Measurements from ENCODE around the gene HS3ST3A1.

HS3ST3A1 gene

DNA sequence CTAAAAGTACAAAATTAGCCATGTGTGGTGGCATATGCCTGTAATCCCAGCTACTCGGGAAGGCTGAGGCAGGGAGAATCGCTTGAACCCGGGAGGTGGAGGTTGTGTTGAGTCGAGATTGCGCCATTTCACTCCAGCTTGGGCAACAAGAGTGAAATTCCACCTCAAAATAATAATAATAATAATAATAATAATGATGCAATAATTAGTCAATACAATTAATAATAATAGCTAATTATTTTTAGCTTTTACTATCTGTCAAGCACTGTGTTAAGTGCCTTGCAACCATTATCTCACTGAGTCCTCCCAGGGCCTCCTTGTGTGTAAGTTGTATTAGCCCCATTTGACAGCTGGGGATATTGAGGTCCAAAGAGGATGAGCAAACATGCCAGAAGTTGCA, 14.3 kb upstream of the HS3ST3A1 start:
- Mint-ChIP-seq H3K4me3 (no peak overlapping the region), H3K9me3 (peaks cover 5% of the 10 kb centered on the region), H3K27ac (no peak overlapping the region), H3K27me3 (peaks cover 8% of the 10 kb centered on the region), H3K4me1 (no peaks in the 10 kb centered on the region), H3K36me3 (no peaks in the 10 kb centered on the region)
- ATAC-seq = no peak

DNA sequence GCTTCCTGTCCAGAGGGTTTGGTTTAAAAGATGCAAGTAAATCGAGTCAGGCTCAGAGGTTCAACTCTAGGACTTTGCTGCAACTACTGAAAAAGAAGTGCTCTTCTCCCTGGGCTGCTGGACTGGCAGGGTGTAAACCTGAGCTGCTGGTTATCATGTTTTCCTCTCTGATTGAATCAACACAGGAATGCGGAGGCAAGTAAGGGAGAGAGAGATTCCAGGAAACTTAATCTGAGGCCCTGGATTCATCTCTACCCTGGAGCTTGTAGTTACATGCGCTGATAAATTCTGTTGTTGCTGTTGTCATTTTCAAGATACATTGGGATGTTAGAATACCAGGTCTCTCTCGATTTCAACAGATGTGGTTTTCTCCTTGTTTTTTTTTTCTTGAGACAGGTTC, 8.2 kb upstream of the HS3ST3A1 start:
- Mint-ChIP-seq H3K4me3 (no peak overlapping the region), H3K9me3 (peaks cover 4% of the 10 kb centered on the region), H3K4me1 (no peaks in the 10 kb centered on the region), H3K36me3 (no peaks in the 10 kb centered on the region), H3K27me3 (peaks cover 36% of the 10 kb centered on the region), H3K27ac (no peak overlapping the region)
- ATAC-seq = no peak

DNA sequence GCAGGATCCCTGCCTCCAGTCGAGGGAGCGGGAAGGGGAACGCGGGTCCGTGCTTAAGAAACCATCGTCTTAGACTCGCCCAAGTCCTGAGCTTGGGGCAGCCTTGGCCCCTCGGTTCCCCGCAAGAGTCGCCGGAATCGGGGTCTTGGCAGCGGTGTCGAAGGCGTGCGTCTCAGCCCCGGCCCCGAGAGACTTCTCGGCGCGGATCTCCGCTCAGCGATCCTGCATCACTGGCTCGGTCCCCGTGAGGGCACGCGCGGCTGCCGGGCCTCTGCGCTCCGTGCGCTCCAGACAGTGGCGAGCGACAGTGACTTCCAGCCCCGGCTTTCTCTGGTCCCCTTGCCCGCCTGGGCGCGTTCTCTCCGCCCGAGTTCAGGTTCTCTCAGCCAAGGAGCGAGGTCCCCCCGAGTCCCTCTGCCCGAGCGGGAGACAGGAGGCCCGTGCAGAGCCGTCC, 380 bp downstream of the HS3ST3A1 start:
- no peak overlapping the region for H3K4me3 Mint-ChIP-seq
- H3K36me3 Mint-ChIP-seq = no peaks in the 10 kb centered on the region
- no peak overlapping the region for H3K27ac Mint-ChIP-seq
- ATAC-seq = no peak
- H3K27me3 Mint-ChIP-seq = peaks cover 72% of the 10 kb centered on the region
- no peaks in the 10 kb centered on the region for H3K9me3 Mint-ChIP-seq
- H3K4me1 Mint-ChIP-seq = peaks cover 11% of the 10 kb centered on the region

DNA sequence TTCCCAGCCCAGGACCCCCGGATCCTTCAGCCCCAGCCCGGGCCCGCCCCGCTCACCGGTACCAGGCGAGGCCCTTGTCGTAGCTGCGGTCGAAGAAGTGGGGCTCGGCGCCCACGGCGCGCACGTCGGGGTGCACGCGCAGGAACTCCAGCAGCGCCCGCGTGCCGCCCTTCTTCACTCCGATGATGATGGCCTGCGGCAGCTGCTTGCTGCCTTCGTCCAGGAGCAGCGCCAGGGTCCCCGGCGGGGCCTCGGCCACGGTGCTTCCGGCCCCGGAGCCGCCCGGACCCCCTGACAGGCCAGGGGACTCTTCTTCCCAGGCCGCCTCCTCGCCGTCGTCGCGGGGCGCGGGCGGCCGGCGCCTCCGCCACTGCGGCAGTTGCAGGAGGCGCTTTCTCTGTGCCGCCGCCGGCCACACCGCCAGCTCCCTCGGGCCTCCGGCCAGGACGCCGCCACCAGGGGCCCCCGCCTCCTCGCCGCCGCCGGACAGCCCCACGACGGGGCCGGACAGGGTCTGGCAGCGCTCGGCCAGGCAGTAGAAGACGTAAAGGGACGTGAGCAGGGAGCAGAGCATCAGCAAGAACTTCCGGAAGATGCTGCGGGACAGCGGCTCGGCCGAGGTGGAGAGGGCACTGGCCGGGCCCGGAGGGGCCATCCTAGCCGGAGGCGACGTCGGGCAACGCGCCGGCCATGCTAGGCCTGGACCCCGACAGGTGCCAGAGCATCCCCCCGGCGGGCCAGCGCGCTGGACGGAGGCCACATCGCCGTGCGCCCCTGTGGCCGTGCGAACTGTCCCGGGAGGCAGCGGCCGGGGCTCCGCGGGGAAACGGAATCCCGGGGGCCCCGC, 1.0 kb downstream of the HS3ST3A1 start:
- Mint-ChIP-seq H3K4me3 (no peak overlapping the region), H3K9me3 (no peaks in the 10 kb centered on the region), H3K27me3 (peaks cover 72% of the 10 kb centered on the region), H3K4me1 (peaks cover 11% of the 10 kb centered on the region), H3K36me3 (no peaks in the 10 kb centered on the region), H3K27ac (no peak overlapping the region)
- ATAC-seq = no peak

DNA sequence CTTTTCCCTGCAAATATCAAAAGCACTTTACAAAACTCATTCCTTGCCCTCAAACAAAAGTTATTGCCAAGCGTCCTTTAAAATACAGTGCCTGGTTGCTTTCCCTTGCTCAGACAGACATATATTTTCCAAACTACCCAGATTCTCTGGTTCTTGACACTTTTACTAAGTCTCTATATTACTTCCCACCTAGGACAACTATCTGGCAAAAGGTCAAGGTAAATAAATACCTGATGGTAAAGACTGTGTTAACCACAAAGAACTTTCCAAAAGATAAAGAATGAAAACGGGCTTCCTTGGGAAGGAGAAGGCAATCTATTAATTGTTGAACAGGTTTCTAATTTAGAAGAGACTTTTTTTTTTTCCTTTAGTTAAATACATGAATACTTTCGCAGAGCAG, 1.9 kb downstream of the HS3ST3A1 start:
- Mint-ChIP-seq H3K36me3 (no peaks in the 10 kb centered on the region), H3K27ac (no peak overlapping the region), H3K27me3 (peaks cover 72% of the 10 kb centered on the region), H3K4me3 (no peak overlapping the region), H3K4me1 (peaks cover 11% of the 10 kb centered on the region), H3K9me3 (no peaks in the 10 kb centered on the region)
- ATAC-seq = no peak

DNA sequence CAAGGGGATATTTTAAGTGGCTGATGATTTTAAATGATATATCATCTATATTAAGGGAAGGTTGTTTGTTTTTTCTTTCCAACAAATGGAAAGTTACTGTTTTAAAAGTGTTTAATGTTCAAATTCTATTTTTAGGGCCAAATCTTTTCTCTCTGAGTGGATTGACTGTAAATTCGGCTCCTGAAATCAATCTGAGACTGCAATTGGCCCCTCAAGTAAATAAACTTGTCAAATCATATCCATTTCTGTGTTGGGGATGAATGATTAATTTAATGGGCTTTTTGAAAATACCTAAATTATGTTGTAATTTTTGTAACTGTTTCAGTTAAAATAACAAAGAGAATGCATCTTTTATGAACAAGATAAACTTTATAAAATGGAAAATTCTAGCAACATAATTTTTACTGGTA, 2.6 kb downstream of the HS3ST3A1 start:
- no peaks in the 10 kb centered on the region for H3K36me3 Mint-ChIP-seq
- H3K27ac Mint-ChIP-seq = no peak overlapping the region
- no peak overlapping the region for H3K4me3 Mint-ChIP-seq
- no peaks in the 10 kb centered on the region for H3K9me3 Mint-ChIP-seq
- H3K27me3 Mint-ChIP-seq = peaks cover 72% of the 10 kb centered on the region
- no peak for ATAC-seq
- H3K4me1 Mint-ChIP-seq = peaks cover 11% of the 10 kb centered on the region

DNA sequence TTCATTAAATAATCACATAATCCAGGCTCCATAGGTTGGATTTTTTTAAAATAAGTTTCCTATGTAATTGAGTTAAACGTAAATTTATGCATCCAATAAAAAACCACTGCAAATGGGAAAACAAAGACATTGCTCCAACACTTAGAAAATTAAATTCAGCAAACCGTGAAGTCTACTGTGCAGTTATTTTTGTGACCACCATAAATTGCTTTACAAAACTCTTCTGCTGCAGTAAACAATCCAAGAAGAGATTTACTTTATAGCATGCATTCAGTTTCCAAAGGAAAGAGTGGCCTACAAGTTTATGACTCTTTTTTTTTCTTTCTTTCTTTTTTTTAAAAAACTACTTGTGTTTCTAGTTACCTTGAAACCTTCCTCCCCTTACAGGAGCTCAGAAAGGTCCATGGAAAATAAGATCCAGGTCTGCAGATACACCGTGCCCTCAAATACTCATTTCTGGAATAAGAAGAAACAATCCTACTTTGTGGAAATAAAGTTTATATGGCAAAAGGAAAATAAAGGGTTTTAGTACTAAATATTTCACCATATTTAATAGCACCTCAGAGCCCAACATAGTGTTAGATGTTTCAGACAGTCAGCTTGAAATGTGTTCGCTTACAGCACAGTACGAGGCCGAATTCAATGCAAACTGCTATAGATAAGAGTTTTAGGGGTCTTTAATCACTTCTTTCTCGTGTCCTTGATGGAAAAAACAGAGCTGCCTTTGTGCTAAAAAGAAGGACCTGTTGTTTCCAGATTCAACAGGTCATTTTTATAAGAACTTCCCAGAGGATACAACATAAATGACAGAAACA, 3.2 kb downstream of the HS3ST3A1 start:
- H3K27ac Mint-ChIP-seq = no peak overlapping the region
- H3K36me3 Mint-ChIP-seq = no peaks in the 10 kb centered on the region
- peaks cover 11% of the 10 kb centered on the region for H3K4me1 Mint-ChIP-seq
- H3K9me3 Mint-ChIP-seq = no peaks in the 10 kb centered on the region
- no peak for ATAC-seq
- no peak overlapping the region for H3K4me3 Mint-ChIP-seq
- peaks cover 72% of the 10 kb centered on the region for H3K27me3 Mint-ChIP-seq

DNA sequence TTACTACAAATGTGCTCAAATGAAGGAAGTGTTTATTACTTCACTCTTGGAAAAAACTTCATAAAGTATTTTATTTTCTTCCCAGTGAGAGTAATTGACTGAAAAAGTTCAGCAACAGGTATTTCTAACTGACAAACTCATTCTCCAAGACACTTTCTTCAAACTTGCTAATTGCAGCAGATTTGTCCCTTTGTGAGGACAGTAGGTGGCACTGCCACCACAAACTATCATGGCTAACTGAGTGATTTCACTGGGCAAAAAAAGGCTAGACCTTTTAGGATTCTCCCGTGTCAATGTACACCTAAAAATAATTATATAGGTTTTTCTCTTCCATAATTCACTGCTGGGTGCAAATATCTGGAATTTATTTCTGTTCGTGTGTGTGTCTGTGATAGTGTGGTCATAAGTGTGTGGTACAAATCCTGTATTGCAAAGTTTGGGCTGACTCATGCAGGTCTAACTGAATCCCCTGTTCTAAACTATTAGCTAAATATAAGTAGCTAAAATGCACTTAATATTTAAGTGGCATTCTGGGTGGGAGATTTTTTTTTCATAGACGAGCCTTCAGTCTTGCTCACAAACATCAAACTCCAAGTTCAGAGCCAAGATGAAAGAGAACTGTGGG, 3.9 kb downstream of the HS3ST3A1 start:
- Mint-ChIP-seq H3K4me3 (no peak overlapping the region), H3K27ac (no peak overlapping the region), H3K9me3 (no peaks in the 10 kb centered on the region), H3K4me1 (peaks cover 9% of the 10 kb centered on the region), H3K27me3 (peaks cover 67% of the 10 kb centered on the region), H3K36me3 (no peaks in the 10 kb centered on the region)
- ATAC-seq = no peak

DNA sequence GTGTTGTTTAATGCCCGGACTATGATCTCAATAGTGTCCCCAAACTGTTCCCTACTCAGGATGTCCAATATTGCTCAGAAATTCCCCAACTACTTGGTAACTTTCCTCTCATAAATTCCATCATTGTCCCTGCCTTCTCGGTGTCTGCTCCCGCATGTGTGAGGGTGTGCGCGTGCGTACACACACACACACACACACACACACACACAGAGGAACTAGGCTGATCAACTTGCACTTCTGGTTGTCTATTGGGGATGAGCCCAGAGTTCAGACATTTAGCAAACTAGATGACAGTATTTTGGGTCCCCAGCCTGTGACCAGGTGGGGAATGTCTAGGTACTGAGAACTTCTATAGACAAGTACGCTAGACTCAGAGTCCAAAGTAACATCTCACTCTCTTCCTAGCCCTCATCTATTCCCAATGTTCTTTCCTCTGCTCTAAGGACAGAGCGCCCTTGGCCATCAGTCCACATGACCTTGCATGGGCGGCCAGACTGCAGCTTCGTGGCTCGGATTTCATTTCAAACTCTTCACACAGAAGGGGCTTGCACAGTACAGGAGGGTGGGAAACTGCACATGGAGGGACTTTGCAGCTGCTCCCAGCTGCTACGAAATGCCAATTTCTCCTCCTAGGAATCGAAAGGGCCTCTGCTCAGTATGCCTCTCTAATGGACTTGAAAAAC, 5.3 kb downstream of the HS3ST3A1 start:
- H3K4me1 Mint-ChIP-seq = no peaks in the 10 kb centered on the region
- H3K9me3 Mint-ChIP-seq = no peaks in the 10 kb centered on the region
- no peaks in the 10 kb centered on the region for H3K36me3 Mint-ChIP-seq
- H3K27ac Mint-ChIP-seq = no peak overlapping the region
- H3K4me3 Mint-ChIP-seq = no peak overlapping the region
- H3K27me3 Mint-ChIP-seq = peaks cover 59% of the 10 kb centered on the region
- ATAC-seq = no peak

DNA sequence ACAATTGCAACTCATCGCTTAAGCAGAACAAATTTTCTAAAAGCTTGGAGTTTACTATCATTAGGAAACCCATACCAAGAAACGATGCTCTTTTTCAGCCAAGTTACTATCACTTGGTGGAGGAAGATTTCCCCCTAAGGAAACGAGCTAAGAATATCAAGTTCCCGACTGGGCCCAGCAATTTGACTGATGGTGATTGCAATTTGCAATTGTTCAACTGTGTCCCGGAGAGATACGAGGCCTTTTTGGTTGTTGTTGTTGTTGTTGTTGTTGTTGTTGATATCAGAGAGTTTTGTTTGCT, 6.2 kb downstream of the HS3ST3A1 start:
- Mint-ChIP-seq H3K4me3 (no peak overlapping the region), H3K9me3 (no peaks in the 10 kb centered on the region), H3K27me3 (peaks cover 65% of the 10 kb centered on the region), H3K4me1 (no peaks in the 10 kb centered on the region), H3K27ac (no peak overlapping the region), H3K36me3 (no peaks in the 10 kb centered on the region)
- no peak for ATAC-seq

DNA sequence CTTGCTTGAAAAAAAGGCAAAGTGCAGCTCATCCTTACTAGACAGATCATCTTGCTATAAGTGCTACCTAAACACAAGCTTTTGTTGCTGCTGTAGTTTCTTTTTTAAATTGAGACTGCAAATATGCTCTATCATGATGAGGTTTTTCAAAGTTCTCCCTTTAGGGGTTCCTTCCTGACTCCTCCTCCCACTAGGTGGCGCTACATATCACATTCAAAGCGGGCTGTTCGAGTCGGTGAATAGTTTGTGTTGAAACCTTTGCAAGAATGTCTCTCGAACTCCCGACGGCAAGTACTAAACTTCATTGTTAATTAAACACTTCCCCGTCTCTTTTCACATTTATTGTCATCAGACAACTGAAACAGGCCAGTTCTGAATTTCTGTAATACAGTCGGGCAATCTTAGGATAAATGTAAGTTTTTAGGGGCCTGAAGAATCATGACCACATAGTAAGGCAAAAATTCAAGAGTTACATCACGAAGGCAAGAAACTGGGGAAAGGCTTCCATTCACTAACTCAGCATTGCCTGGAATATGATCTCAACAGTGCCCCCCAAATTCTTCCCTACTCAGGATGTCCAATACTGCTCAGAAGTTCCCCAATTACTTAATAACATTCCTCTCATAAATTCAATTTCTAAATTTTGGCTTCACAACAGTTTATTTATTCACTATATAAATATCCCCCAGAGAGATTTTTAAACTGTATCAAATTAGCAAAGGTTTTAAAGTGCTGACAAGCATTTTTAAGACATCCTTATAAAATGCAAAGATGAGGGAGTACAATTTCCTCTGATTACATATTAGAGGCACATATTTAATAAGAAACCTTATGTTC, 6.7 kb downstream of the HS3ST3A1 start:
- Mint-ChIP-seq H3K9me3 (no peaks in the 10 kb centered on the region), H3K36me3 (no peaks in the 10 kb centered on the region), H3K27me3 (peaks cover 60% of the 10 kb centered on the region), H3K4me3 (no peak overlapping the region), H3K27ac (no peak overlapping the region), H3K4me1 (no peaks in the 10 kb centered on the region)
- no peak for ATAC-seq

DNA sequence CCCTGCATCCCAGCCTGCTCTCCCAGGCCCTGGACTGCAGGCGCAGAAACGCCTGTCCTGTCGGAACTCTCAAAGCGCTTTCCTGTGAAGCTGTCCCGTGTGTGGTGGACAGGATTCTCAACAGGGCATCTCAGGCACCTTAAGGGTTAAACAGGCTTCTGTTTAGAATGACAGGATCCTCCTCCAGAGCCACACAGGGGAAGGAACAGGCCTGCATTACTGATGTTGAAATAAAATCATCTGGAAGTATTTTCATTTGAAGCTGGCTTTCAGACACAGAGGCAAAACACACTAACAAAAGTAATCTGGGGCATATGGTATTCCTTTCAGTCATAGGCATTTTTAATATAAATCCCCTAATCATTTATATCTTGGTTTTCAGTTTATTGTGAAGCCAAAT, 7.4 kb downstream of the HS3ST3A1 start:
- no peak for ATAC-seq
- Mint-ChIP-seq H3K27me3 (peaks cover 53% of the 10 kb centered on the region), H3K4me3 (no peak overlapping the region), H3K36me3 (no peaks in the 10 kb centered on the region), H3K4me1 (no peaks in the 10 kb centered on the region), H3K9me3 (no peaks in the 10 kb centered on the region), H3K27ac (no peak overlapping the region)

DNA sequence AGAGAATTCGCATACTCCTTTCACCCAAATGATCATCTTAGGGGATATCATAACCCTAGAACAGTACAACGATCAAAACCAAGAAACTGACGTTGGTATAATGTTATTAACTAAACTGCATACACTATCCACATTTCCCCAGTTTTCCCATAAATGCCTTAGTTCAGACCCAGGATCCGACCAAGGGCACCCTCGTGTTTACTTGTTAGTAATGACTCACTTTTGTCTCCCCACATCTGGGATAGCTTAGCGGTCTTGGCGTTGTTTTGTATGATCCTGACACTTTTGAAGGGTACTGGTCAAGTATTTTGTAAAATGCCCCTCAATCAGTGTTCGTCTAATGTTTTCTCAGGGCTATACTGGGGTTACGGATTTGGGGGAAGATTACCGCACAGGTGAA, 8.0 kb downstream of the HS3ST3A1 start:
- Mint-ChIP-seq H3K27ac (no peak overlapping the region), H3K4me3 (no peak overlapping the region), H3K4me1 (no peaks in the 10 kb centered on the region), H3K36me3 (no peaks in the 10 kb centered on the region), H3K27me3 (peaks cover 51% of the 10 kb centered on the region), H3K9me3 (no peaks in the 10 kb centered on the region)
- ATAC-seq = no peak

DNA sequence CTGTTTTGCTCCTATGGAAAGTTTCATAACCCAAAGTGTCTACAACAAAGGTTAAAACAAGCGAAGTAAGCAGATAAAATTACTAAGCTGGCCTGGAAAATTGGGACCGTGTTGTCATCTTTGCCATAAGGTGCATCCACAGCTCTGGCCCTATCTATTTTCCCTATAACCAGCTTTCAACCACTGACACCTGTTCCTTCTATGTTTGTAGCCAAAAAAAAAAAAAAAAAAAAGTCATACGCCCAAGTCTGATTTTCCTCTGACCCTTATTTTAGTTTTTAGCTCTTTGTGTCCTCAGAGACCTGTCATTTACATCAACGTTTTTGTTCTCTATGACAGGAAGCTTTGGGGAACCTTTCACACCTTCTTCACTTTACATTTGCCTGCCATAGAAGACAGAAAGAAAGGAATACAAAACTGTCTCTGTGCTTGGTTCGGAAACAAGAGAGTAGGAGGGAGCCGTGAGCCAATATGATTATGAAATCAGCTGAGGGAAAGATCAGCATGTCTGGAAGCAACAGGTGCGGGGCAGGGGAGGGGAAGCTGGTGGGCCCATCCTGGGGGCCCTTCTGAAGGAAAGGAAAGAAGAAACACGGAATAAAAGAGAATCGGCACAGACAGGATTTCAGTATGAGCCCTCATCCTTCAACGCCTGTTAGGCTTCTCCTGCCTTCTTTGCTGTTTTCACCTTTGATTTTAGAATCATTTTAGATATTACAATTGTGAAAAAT, 8.5 kb downstream of the HS3ST3A1 start:
- ATAC-seq = no peak
- no peaks in the 10 kb centered on the region for H3K9me3 Mint-ChIP-seq
- no peak overlapping the region for H3K27ac Mint-ChIP-seq
- no peak overlapping the region for H3K4me3 Mint-ChIP-seq
- H3K36me3 Mint-ChIP-seq = no peaks in the 10 kb centered on the region
- peaks cover 45% of the 10 kb centered on the region for H3K27me3 Mint-ChIP-seq
- H3K4me1 Mint-ChIP-seq = no peaks in the 10 kb centered on the region

Data from stimulated activated memory B cell treated with anti-CD40 and anti-IgM and Interleukin-4, amounts not matched to agents 10 μg/mL and 1 μg/mL and 100 μg/mL, for 72 hours (primary cell).